Endometrial microvascular endothelial cells (primary cell): Measurements from ENCODE around the gene NOTCH2. TPM values are rescaled to one million over a fixed set of nuclear protein-coding genes. Genes with fewer than 3 reads are reported as not detected.
"Not testable (repeated sequence)": the region's sequence is repeated elsewhere in the genome, so short reads cannot be mapped to it uniquely, and the experiment has no call there.

Experiments used
- in situ Hi-C: cut with HindIII; loops from 2 replicates; pipeline ENCODE4 v1.10.0; 2017; ENCODE audit warnings: low sequenced_read_pairs, low pct_unique_long_range_greater_than_20kb; ENCODE audit errors: inconsistent ontology term
- total RNA-seq: library from RNA; depleted of rRNA; stranded (reverse); fragments of >200 nt; gene quantifications from one replicate; pipeline ENCODE4 v1.2.3, GENCODE V29; 2015; ENCODE audit errors: inconsistent ontology term

Gene NOTCH2
- total RNA-seq, 1 donor from 2014 or later: 7.9 TPM

GRCh38 chr1:119981496-119981895 lies 88.0 kb downstream of the NOTCH2 start:
- in situ Hi-C loops: no loop called here

GRCh38 chr1:119978018-119978505 lies 91.4 kb downstream of the NOTCH2 start:
- in situ Hi-C loops: no loop called here

GRCh38 chr1:119977113-119977736 lies 92.2 kb downstream of the NOTCH2 start:
- in situ Hi-C loops: not testable (repeated sequence)

GRCh38 chr1:119975582-119976254 lies 93.7 kb downstream of the NOTCH2 start:
- in situ Hi-C loops: not testable (repeated sequence)

- in situ Hi-C loops: no loop called here
Measured at GRCh38 chr1:119975006-119975405, 94.5 kb downstream of the NOTCH2 start.

- in situ Hi-C loops: no loop called here
Measured at GRCh38 chr1:119974013-119974412, 95.4 kb downstream of the NOTCH2 start.

- in situ Hi-C loops: no loop called here
Measured at GRCh38 chr1:119971710-119972570, 97.5 kb downstream of the NOTCH2 start.

GRCh38 chr1:119968601-119969000 lies 100.9 kb downstream of the NOTCH2 start:
- in situ Hi-C loops: no loop called here

GRCh38 chr1:119968068-119968492 lies 101.4 kb downstream of the NOTCH2 start:
- in situ Hi-C loops: no loop called here

- in situ Hi-C loops: no loop called here
Measured at GRCh38 chr1:119966681-119967080, 102.8 kb downstream of the NOTCH2 start.

GRCh38 chr1:119966020-119966419 lies 103.4 kb downstream of the NOTCH2 start:
- in situ Hi-C loops: no loop called here

GRCh38 chr1:119964673-119965363 lies 104.6 kb downstream of the NOTCH2 start:
- in situ Hi-C loops: no loop called here

GRCh38 chr1:119962296-119962968 lies 107.0 kb downstream of the NOTCH2 start:
- in situ Hi-C loops: no loop called here

GRCh38 chr1:119960501-119960900 lies 109.0 kb downstream of the NOTCH2 start:
- in situ Hi-C loops: no loop called here

GRCh38 chr1:119959268-119960220 lies 109.9 kb downstream of the NOTCH2 start:
- in situ Hi-C loops: no loop called here

GRCh38 chr1:119958223-119958622 lies 111.2 kb downstream of the NOTCH2 start:
- in situ Hi-C loops: no loop called here

- in situ Hi-C loops: no loop called here
Measured at GRCh38 chr1:119956306-119956705, 113.2 kb downstream of the NOTCH2 start.
